ELR (cell line): ENCODE results near the gene DNASE1.

Source experiments
- DNase-seq: peaks from one replicate; pipeline ENCODE4 v3.0.0-alpha.2; 2015; ENCODE audit warnings: low read depth

Gene DNASE1

DNA sequence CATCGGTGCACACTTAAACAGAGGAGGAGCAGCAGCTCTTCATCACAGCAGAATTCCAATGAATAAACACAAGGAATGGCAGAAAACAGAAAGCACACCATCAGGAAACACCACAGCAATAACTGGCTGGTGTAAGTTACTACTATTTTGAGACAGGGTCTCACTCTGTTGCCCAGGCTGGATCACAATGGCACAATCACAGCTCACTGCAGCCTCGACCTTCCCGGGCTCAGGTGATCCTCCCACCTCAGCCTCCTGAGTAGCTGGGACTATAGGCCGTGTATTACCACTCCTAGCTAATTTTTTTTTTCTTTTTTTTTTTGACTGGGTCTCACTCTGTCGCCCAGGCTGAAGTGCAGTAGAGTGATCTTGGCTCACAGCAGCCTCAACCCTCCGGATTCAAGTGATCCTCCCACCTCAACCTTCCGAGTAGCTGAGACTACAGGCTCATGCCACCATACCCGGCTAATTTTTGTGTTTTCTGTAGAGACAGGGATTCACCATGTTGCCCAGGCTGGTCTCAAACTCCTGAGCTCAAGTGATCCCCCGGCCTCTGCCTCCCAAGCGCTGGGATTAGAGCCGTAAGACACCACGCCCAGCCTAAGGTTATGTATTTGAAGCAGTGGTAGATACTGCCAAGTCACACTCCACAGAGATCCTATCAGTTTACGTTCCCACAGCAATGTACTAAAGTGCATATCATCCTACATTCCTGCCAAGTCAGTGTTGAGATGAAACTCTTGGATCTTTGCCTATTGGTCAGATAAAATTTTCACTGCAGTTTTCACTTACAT, 42.1 kb downstream of the DNASE1 start:
- peak; percentile 70 for DNase-seq

DNA sequence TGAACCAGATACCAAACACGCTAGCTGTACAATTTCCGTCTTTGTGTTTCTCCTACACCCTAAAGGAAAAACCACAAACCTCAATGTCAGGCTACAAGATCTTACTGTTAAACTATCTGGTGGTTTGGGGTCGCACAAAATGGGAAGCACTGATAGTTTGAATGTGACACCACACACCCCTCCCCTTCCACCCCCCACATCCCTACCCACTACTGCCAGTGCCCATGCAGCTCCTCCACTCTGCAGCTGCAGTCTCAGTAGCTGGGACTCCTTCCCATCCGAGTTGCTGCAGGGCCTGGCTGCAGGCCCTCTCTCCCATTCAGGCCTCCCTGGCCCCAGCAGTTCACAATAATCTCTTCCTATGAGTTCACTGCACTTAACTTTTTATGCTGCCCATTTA, 44.5 kb downstream of the DNASE1 start:
- DNase-seq = no peak

DNA sequence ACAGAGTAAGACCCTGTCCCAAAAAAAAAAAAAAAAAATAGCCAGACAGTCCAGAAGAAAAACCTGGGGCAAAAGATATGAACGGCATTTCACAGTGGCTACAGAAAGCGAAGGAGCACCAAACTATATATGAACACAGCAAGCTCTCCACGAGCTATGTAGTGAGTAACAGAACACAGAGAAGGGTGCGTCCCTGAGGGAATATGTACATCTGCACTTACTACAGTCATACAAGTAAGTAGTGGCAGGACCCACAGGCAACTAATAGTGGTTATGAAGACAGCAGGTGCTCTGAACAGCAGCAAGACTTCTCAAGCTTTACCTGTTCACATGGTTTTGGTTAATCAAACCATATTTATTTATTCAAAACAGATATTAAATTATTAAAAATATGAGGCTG, 47.0 kb downstream of the DNASE1 start:
- no peak for DNase-seq

DNA sequence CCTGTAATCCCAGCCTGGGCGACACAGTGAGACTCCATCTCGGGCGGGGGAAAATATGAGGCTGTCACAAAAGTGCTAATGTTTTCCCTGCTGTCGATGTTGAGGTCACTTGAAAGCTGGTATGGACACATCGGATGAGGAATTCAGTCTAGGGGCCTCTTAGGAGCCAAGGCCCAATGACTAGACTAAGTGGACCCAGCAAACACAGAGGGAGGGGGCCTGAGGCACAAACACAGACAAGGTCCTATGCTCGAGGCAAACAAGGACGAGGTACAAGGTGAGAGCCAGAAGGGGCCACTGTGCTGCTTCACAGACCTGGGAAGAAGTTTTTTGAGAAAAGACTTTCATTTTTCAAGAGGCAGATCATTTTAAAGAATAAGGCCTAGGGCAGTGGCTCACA, 47.6 kb downstream of the DNASE1 start:
- no peak for DNase-seq

DNA sequence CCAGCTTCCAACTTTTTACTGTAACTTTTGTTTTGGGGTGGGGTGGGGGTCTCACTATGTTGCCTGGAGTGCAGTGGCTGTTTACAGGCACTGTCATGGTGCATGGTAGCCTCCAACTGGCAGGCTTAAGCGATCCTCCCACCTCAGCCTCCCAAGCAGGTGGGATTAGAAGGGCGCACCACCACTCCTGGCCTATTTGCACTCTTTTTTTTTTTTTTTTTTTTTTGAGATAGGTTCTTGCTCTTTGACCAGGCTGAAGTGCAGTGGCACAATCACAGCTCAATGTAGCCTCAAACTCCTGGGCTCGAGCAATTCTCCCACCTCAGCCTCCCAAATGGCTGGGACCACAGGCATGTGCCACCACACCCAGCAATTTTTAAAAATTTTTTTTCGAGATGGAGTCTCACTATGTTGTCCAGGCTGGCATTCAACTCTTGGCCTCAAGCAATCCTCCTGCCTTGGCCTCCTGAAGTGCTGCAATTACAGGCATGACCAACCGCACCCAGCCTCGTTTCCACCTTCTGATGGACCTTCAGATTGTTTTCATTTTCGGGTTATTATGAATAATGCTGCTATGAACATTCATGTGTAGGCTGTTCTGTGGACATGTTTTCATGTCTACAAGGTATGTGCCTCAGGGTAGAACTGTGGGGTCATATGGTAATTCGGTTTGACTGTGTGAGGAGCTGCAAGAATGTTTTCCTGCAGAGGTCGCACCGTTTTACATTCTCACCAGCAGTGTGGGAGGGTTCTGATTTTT, 51.9 kb downstream of the DNASE1 start:
- DNase-seq = no peak
